Esophagus squamous epithelium (tissue), 5 donors: ENCODE results near the gene NXN. TPM values are rescaled to one million over a fixed set of nuclear protein-coding genes. Genes with fewer than 3 reads are reported as not detected.

ENCODE experiments used
- DNase-seq: peaks from one replicate; lab custom pipeline; 2025; lab: John Stamatoyannopoulos, UW
- H3K27ac ChIP-seq, 4 donors: fragments of 200-600 bp; sonication (generic); one replicate each; pipeline ENCODE4 v1.5.1; 2016 to 2019; ENCODE audit warnings: mild to moderate bottlenecking in 1 of 4
- H3K27me3 ChIP-seq, 4 donors: fragments of 200-600 bp; sonication (generic); 1 replicate in 3 of 4; 2 replicates in 1 of 4; pipeline versions ENCODE4 v1.5.1 to v1.6.0; 2017 to 2021; ENCODE audit warnings: antibody characterized with exemption in 1 of 4
- H3K36me3 ChIP-seq, 3 donors: fragments of 200-600 bp; sonication (generic); one replicate each; pipeline ENCODE4 v1.5.1; 2016 to 2019
- H3K4me1 ChIP-seq, 3 donors: fragments of 200-600 bp; sonication (generic); one replicate each; pipeline ENCODE4 v1.5.1; 2017 to 2019
- H3K4me3 ChIP-seq, 4 donors: fragments of 200-600 bp; sonication (generic); 1 replicate in 3 of 4; 2 replicates in 1 of 4; pipeline ENCODE4 v1.5.1; 2016 to 2019; ENCODE audit warnings: mild to moderate bottlenecking in 2 of 4, moderate library complexity in 1 of 4
- H3K9me3 ChIP-seq, 3 donors: fragments of 200-600 bp; sonication (generic); one replicate each; pipeline ENCODE4 v1.5.1; 2016 to 2019
- CTCF ChIP-seq, 6 experiments: fragments of 450-650 bp in 4 of 6; fragments of 200-600 bp in 2 of 6; sonication (generic) in 2 of 6; IDR thresholded peaks; one replicate each; pipeline ENCODE4 v1.5.1; 2016 to 2019; ENCODE audit warnings: antibody characterized with exemption in 6 of 6, mild to moderate bottlenecking in 4 of 6, moderate library complexity in 4 of 6
- POLR2A ChIP-seq, 4 donors: fragments of 450-650 bp; IDR thresholded peaks; one replicate each; pipeline ENCODE4 v1.6.1; 2017; ENCODE audit warnings: antibody characterized with exemption in 4 of 4, mild to moderate bottlenecking in 4 of 4, moderate library complexity in 3 of 4
- WGBS, 2 donors: methylation state at CpG; one replicate each; pipeline ENCODE4 v1.1.5; 2018; 5-methylcytosine and 5-hydroxymethylcytosine counted together
- intact Hi-C: fragments of 100-400 bp; cut with DNase I; formaldehyde crosslinking; loops from one replicate; pipeline ENCODE4 v1.15.0; 2022
- total RNA-seq, 4 donors: library from RNA; depleted of rRNA; stranded (reverse); fragments of >200 nt; gene quantifications; one replicate each; pipeline ENCODE4 v1.1.0, GENCODE V29; 2016
- donor health status: DM: yes; HTN: yes; CAD: no.

Gene NXN
- total RNA-seq, 4 donors from 2014 or later = 19.5 to 34.9 (median 28.7) TPM

GRCh38 chr17:945672-946071, 33.9 kb downstream of the NXN start:
- intact Hi-C loops = no loop called here
- Histone ChIP-seq H3K4me1 (peaks cover 0 to 18% (median 0%) of the 10 kb centered on the region in 3 donors), H3K27me3 (no peaks in the 10 kb centered on the region), H3K4me3 (no peak overlapping the region), H3K27ac (peak overlapping the region in 2 of 4 donors; percentile 9 to 21), H3K36me3 (peaks cover 0 to 15% (median 0%) of the 10 kb centered on the region in 3 donors), H3K9me3 (no peaks in the 10 kb centered on the region)
- DNase-seq = no peak
- no peak for TF ChIP-seq CTCF (IDR thresholded peaks at IDR 0.05)
- TF ChIP-seq POLR2A (IDR thresholded peaks at IDR 0.05) = no peak
- WGBS, 2 donors = 55 to 70% methylated on average over 3 of the region's 3 CpGs

GRCh38 chr17:944266-944826, 35.2 kb downstream of the NXN start:
- no peaks in the 10 kb centered on the region for H3K27me3 ChIP-seq
- peaks cover 0 to 7% (median 0%) of the 10 kb centered on the region in 3 donors for H3K4me1 ChIP-seq
- H3K36me3 ChIP-seq = peaks cover 0 to 15% (median 0%) of the 10 kb centered on the region in 3 donors
- intact Hi-C loops = no loop called here
- peak overlapping the region in 1 of 4 donors; percentile 38 for H3K27ac ChIP-seq
- DNase-seq = no peak
- WGBS, 2 donors = 75 to 76% methylated on average over 14 of the region's 14 CpGs
- no peak overlapping the region for H3K4me3 ChIP-seq
- TF ChIP-seq POLR2A (IDR thresholded peaks at IDR 0.05) (no peak), CTCF (IDR thresholded peaks at IDR 0.05) (no peak)
- H3K9me3 ChIP-seq = no peaks in the 10 kb centered on the region

- peaks cover 4 to 72% (median 20%) of the 10 kb centered on the region in 3 donors for H3K4me1 ChIP-seq
- no peaks in the 10 kb centered on the region for H3K27me3 ChIP-seq
- H3K4me3 ChIP-seq = no peak overlapping the region
- no peak for DNase-seq
- TF ChIP-seq CTCF (IDR thresholded peaks at IDR 0.05) (no peak), POLR2A (IDR thresholded peaks at IDR 0.05) (no peak)
- WGBS, 2 donors = 52 to 57% methylated on average over 5 to 10 of the region's 11 CpGs
- no peaks in the 10 kb centered on the region for H3K36me3 ChIP-seq
- no peak overlapping the region for H3K27ac ChIP-seq
- H3K9me3 ChIP-seq = no peaks in the 10 kb centered on the region
- intact Hi-C loops = no loop called here
These were observed 44.1 kb downstream of the NXN start for GRCh38 chr17:935485-935884.

GRCh38 chr17:933312-934073, 46.1 kb downstream of the NXN start:
- peaks cover 6 to 80% (median 24%) of the 10 kb centered on the region in 3 donors for H3K4me1 ChIP-seq
- 15 to 16% methylated on average over 15 of the region's 15 CpGs for WGBS, 2 donors
- H3K27ac ChIP-seq = peak overlapping the region; percentile 45 to 82 (median 68)
- intact Hi-C loops = no loop called here
- H3K9me3 ChIP-seq = no peaks in the 10 kb centered on the region
- DNase-seq = no peak
- peaks cover 0 to 4% (median 0%) of the 10 kb centered on the region in 3 donors for H3K36me3 ChIP-seq
- H3K27me3 ChIP-seq = no peaks in the 10 kb centered on the region
- TF ChIP-seq POLR2A (IDR thresholded peaks at IDR 0.05) = no peak
- peak overlapping the region in 1 of 4 donors; percentile 10 for H3K4me3 ChIP-seq

- intact Hi-C loops = no loop called here
- Histone ChIP-seq H3K36me3 (peaks cover 0 to 4% (median 0%) of the 10 kb centered on the region in 3 donors), H3K4me3 (no peak overlapping the region), H3K4me1 (peaks cover 12 to 80% (median 49%) of the 10 kb centered on the region in 3 donors), H3K27me3 (no peaks in the 10 kb centered on the region), H3K9me3 (no peaks in the 10 kb centered on the region), H3K27ac (no peak overlapping the region)
- no peak for DNase-seq
- no peak for TF ChIP-seq CTCF (IDR thresholded peaks at IDR 0.05)
- TF ChIP-seq POLR2A (IDR thresholded peaks at IDR 0.05) = no peak
- 75 to 87% methylated on average over 9 of the region's 9 CpGs for WGBS, 2 donors
These were observed 49.3 kb downstream of the NXN start for GRCh38 chr17:930258-930657.
